Caco-2 (cell line): ENCODE results near the gene UPK1A. TPM values are rescaled to one million over a fixed set of nuclear protein-coding genes. Genes with fewer than 3 reads are reported as not detected.

Experiments used
- BruUV-seq: library from RNA; stranded (reverse); fragments of 400-500 nt; replicated peaks from 2 replicates; lab custom pipeline; 2021; lab: Mats Ljungman, UMichigan
- CTCF ChIA-PET: fragments of 300-600 bp; sonication (Branson Sonifier 250); formaldehyde crosslinking; loops from one replicate; lab custom pipeline; 2022; ENCODE audit warnings: antibody characterized with exemption; lab: Charles Lee
- POLR2A ChIA-PET: fragments of 300-600 bp; sonication (Branson Sonifier 250); formaldehyde crosslinking; loops from one replicate; lab custom pipeline; 2022; ENCODE audit warnings: antibody characterized with exemption; lab: Charles Lee
- DNase-seq, 2 experiments: peaks; one replicate each; pipeline versions ENCODE4 v3.0.0 to v3.0.0-alpha.2; 2020 to 2022
- H3K27me3 ChIP-seq: replicated peaks from 2 replicates; pipeline ENCODE4 v1.6.0; 2011; ENCODE audit warnings: low read length; ENCODE audit not compliant: control insufficient read depth, insufficient read depth
- H3K36me3 ChIP-seq: 2 replicates; pipeline ENCODE4 v1.5.1; 2011; ENCODE audit warnings: low read length; ENCODE audit not compliant: control insufficient read depth, insufficient read depth
- H3K4me1 ChIP-seq: fragments of 250-450 bp; sonication (Bioruptor Pico); 2 replicates; pipeline ENCODE4 v1.5.1; 2020; ENCODE audit warnings: mild to moderate bottlenecking
- H3K4me3 ChIP-seq: 2 replicates; pipeline ENCODE4 v1.5.1; 2011; ENCODE audit warnings: low read depth, mild to moderate bottlenecking, control low read depth, low read length
- H3K9me3 ChIP-seq: fragments of 250-450 bp; sonication (Bioruptor Pico); 2 replicates; pipeline ENCODE4 v1.5.1; 2020; ENCODE audit warnings: mild to moderate bottlenecking, moderate library complexity
- H3K27ac Mint-ChIP-seq: one replicate; pipeline ENCODE4 v1.8.0; 2022; ENCODE audit warnings: mixed read lengths; ENCODE audit not compliant: unreplicated experiment
- H3K27me3 Mint-ChIP-seq: one replicate; pipeline ENCODE4 v1.8.0; 2022; ENCODE audit warnings: mixed read lengths; ENCODE audit not compliant: insufficient read depth, unreplicated experiment
- H3K36me3 Mint-ChIP-seq: one replicate; pipeline ENCODE4 v1.8.0; 2022; ENCODE audit warnings: mild to moderate bottlenecking, mixed read lengths; ENCODE audit not compliant: insufficient read depth, unreplicated experiment
- H3K4me1 Mint-ChIP-seq: one replicate; pipeline ENCODE4 v1.8.0; 2022; ENCODE audit warnings: low read depth, mixed read lengths; ENCODE audit not compliant: unreplicated experiment
- H3K4me3 Mint-ChIP-seq: one replicate; pipeline ENCODE4 v1.8.0; 2022; ENCODE audit warnings: mild to moderate bottlenecking, moderate library complexity, mixed read lengths; ENCODE audit not compliant: unreplicated experiment
- H3K9me3 Mint-ChIP-seq: one replicate; pipeline ENCODE4 v1.8.0; 2022; ENCODE audit warnings: mixed read lengths; ENCODE audit not compliant: unreplicated experiment
- intact Hi-C: fragments of 100-400 bp; cut with micrococcal nuclease; formaldehyde crosslinking; loops from one replicate; pipeline ENCODE4 v1.10.0; 2022; ENCODE audit not compliant: unreplicated experiment
- total RNA-seq: library from RNA; stranded (reverse); gene quantifications from 2 replicates; pipeline ENCODE4 v1.2.3, GENCODE V29; 2022
- TF ChIP-seq, protein P1 (sequence below), 2 experiments: fragments of 200-600 bp in 1 of 2; IDR thresholded peaks; 1 replicate in 1 of 2; 2 replicates in 1 of 2; pipeline versions ENCODE4 v1.5.1 to v1.8.0; 2011 to 2022; ENCODE audit warnings: antibody characterized with exemption in 1 of 2, control low read depth in 1 of 2, inconsistent platforms in 1 of 2, low read depth in 1 of 2, low read length in 1 of 2, mild to moderate bottlenecking in 1 of 2, moderate library complexity in 1 of 2; ENCODE audit not compliant: insufficient read depth in 1 of 2, severe bottlenecking in 1 of 2, unreplicated experiment in 1 of 2

The UPK1A gene
- total RNA-seq, 1 experiment from 2014 or later = not detected

GRCh38 chr19:35643255-35644205, 22.8 kb upstream of the UPK1A start:
- no peaks in the 10 kb centered on the region for H3K27me3 Mint-ChIP-seq
- Histone ChIP-seq H3K4me1 (peaks cover 26% of the 10 kb centered on the region), H3K36me3 (no peaks in the 10 kb centered on the region), H3K9me3 (no peaks in the 10 kb centered on the region), H3K27me3 (no peaks in the 10 kb centered on the region), H3K4me3 (peak overlapping the region; percentile 80)
- peaks cover 28% of the 10 kb centered on the region for H3K36me3 Mint-ChIP-seq
- H3K4me3 Mint-ChIP-seq = peak overlapping the region; percentile 74
- POLR2A ChIA-PET = interaction anchor here (0.5 to 1.9 kb wide), 6 partner anchors 8 to 133 kb away, joined by 3 to 10 read pairs (median 5); partner anchors contain the start of gene LIN37
- peak overlapping the region; percentile 36 for H3K27ac Mint-ChIP-seq
- CTCF ChIA-PET = interaction anchor here (0.6 to 1.6 kb wide), 6 partner anchors 43 to 148 kb away, joined by 3 to 5 read pairs (median 3); no protein-coding TSS in a partner anchor
- peak; percentile 93 to 95 for DNase-seq
- TF ChIP-seq, protein P1, sequence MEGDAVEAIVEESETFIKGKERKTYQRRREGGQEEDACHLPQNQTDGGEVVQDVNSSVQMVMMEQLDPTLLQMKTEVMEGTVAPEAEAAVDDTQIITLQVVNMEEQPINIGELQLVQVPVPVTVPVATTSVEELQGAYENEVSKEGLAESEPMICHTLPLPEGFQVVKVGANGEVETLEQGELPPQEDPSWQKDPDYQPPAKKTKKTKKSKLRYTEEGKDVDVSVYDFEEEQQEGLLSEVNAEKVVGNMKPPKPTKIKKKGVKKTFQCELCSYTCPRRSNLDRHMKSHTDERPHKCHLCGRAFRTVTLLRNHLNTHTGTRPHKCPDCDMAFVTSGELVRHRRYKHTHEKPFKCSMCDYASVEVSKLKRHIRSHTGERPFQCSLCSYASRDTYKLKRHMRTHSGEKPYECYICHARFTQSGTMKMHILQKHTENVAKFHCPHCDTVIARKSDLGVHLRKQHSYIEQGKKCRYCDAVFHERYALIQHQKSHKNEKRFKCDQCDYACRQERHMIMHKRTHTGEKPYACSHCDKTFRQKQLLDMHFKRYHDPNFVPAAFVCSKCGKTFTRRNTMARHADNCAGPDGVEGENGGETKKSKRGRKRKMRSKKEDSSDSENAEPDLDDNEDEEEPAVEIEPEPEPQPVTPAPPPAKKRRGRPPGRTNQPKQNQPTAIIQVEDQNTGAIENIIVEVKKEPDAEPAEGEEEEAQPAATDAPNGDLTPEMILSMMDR (IDR thresholded peaks at IDR 0.05; ENCODE audit: insufficient read depth in 1 of 2, low read depth in 1 of 2, low read length in 1 of 2, severe bottlenecking in 1 of 2, unreplicated experiment in 1 of 2) = peak in 1 of 2 experiments; percentile 18
- intact Hi-C loops = loop anchor here (1.0 to 5.0 kb wide), 4 partner anchors 15 to 96 kb away; partner anchors contain the start of genes HAUS5 and TMEM147
- BruUV-seq = no TSS peak
- H3K4me1 Mint-ChIP-seq = peaks cover 12% of the 10 kb centered on the region
- H3K9me3 Mint-ChIP-seq = no peaks in the 10 kb centered on the region

GRCh38 chr19:35644206-35644986, 21.9 kb upstream of the UPK1A start:
- H3K9me3 ChIP-seq = no peaks in the 10 kb centered on the region
- Mint-ChIP-seq H3K4me3 (peak overlapping the region; percentile 74), H3K9me3 (no peaks in the 10 kb centered on the region), H3K27me3 (no peaks in the 10 kb centered on the region), H3K36me3 (peaks cover 37% of the 10 kb centered on the region), H3K27ac (peak overlapping the region; percentile 36), H3K4me1 (peaks cover 12% of the 10 kb centered on the region)
- BruUV-seq = no TSS peak
- intact Hi-C loops = loop anchor here (2.0 to 5.0 kb wide), 3 partner anchors 16 to 97 kb away; partner anchors contain the start of genes HAUS5 and TMEM147
- ChIA-PET POLR2A (interaction anchor here (0.5 to 1.9 kb wide), 9 partner anchors 8 to 217 kb away, joined by 3 to 11 read pairs (median 5); partner anchors contain the start of gene LIN37), CTCF (interaction anchor here (0.6 to 1.6 kb wide), 4 partner anchors 10 to 134 kb away, joined by 3 read pairs; no protein-coding TSS in a partner anchor)
- peak overlapping the region; percentile 80 for H3K4me3 ChIP-seq
- H3K4me1 ChIP-seq = peaks cover 26% of the 10 kb centered on the region
- no peaks in the 10 kb centered on the region for H3K27me3 ChIP-seq
- no peaks in the 10 kb centered on the region for H3K36me3 ChIP-seq
- TF ChIP-seq, protein P1 (IDR thresholded peaks at IDR 0.05; ENCODE audit: insufficient read depth in 1 of 2, low read depth in 1 of 2, low read length in 1 of 2, severe bottlenecking in 1 of 2, unreplicated experiment in 1 of 2) = no peak
- DNase-seq = peak; percentile 96 to 98
